Panc1 (cell line): ENCODE results near the gene DNER. TPM values are rescaled to one million over a fixed set of nuclear protein-coding genes. Genes with fewer than 3 reads are reported as not detected.
"Not testable (repeated sequence)": the region's sequence is repeated elsewhere in the genome, so short reads cannot be mapped to it uniquely, and the experiment has no call there.

Experiments used
- ATAC-seq: fragments of 200-7000 bp; cut with Tn5 transposase; 2 replicates; pipeline ENCODE4 v1.9.1; 2020; ENCODE audit warnings: mild to moderate bottlenecking, moderate library complexity
- BruUV-seq: library from RNA; stranded (reverse); fragments of 400-500 nt; replicated peaks from 2 replicates; lab custom pipeline; 2021; lab: Mats Ljungman, UMichigan
- CTCF ChIA-PET: fragments of 300-600 bp; sonication (Branson Sonifier 250); formaldehyde crosslinking; loops from one replicate; lab custom pipeline; 2022; ENCODE audit warnings: antibody characterized with exemption; lab: Charles Lee
- POLR2A ChIA-PET: fragments of 300-600 bp; sonication (Branson Sonifier 250); formaldehyde crosslinking; loops from one replicate; lab custom pipeline; 2022; ENCODE audit warnings: antibody characterized with exemption; lab: Charles Lee
- DNase-seq: peaks from one replicate; pipeline ENCODE4 v3.0.0-alpha.2; 2010; ENCODE audit warnings: low read depth, low spot score
- H3K27ac ChIP-seq: 2 replicates; pipeline ENCODE4 v1.5.1; 2011; ENCODE audit warnings: mild to moderate bottlenecking, low read length, inconsistent platforms
- H3K27me3 ChIP-seq: fragments of 200-500 bp; sonication (Bioruptor generic); 2 replicates; pipeline ENCODE4 v1.6.0; 2014; ENCODE audit warnings: low read length, inconsistent platforms; ENCODE audit not compliant: control insufficient read depth, insufficient read depth
- H3K36me3 ChIP-seq: fragments of 200-500 bp; sonication (Bioruptor generic); 2 replicates; pipeline ENCODE4 v1.5.1; 2014; ENCODE audit warnings: inconsistent platforms, mild to moderate bottlenecking, low read length, moderate library complexity; ENCODE audit not compliant: control insufficient read depth, insufficient read depth
- H3K4me1 ChIP-seq: 2 replicates; pipeline ENCODE4 v1.5.1; 2011; ENCODE audit warnings: inconsistent platforms, mild to moderate bottlenecking, low read length, moderate library complexity; ENCODE audit not compliant: control insufficient read depth, insufficient read depth
- H3K4me3 ChIP-seq, 2 experiments: 2 replicates each; pipeline ENCODE4 v1.5.1; 2011 to 2012; ENCODE audit warnings: low read depth in 2 of 2, low read length in 2 of 2, mild to moderate bottlenecking in 2 of 2, inconsistent platforms in 1 of 2, moderate library complexity in 1 of 2
- H3K9me3 ChIP-seq: fragments of 200-500 bp; sonication (Bioruptor generic); 2 replicates; pipeline ENCODE4 v1.5.1; 2014; ENCODE audit warnings: low read depth, mild to moderate bottlenecking, inconsistent platforms, low read length, moderate library complexity; ENCODE audit not compliant: control insufficient read depth, insufficient read depth
- CTCF ChIP-seq: fragments of 450-650 bp; IDR thresholded peaks from 2 replicates; pipeline ENCODE4 v1.5.1; 2017; ENCODE audit warnings: mild to moderate bottlenecking
- POLR2AphosphoS5 ChIP-seq: IDR thresholded peaks from 2 replicates; pipeline ENCODE4 v1.6.1; 2012; ENCODE audit warnings: mild to moderate bottlenecking, low read depth, low read length, moderate library complexity
- REST ChIP-seq, 2 experiments: IDR thresholded peaks; 2 replicates each; pipeline ENCODE4 v1.6.1; 2011 to 2012; ENCODE audit warnings: low read depth in 2 of 2, control low read depth in 1 of 2, low read length in 1 of 2, mild to moderate bottlenecking in 1 of 2, moderate library complexity in 1 of 2; ENCODE audit not compliant: insufficient read depth in 1 of 2
- SIN3A ChIP-seq: IDR thresholded peaks from 2 replicates; pipeline ENCODE4 v1.6.1; 2012; ENCODE audit warnings: low read depth, mild to moderate bottlenecking, low read length, moderate library complexity, borderline replicate concordance; ENCODE audit not compliant: insufficient read depth
- TCF7L2 ChIP-seq: IDR thresholded peaks from 2 replicates; pipeline ENCODE4 v1.6.1; 2011; ENCODE audit warnings: mild to moderate bottlenecking, low read depth, low read length, inconsistent platforms
- in situ Hi-C: cut with HindIII; loops from 2 replicates; pipeline ENCODE4 v1.10.0; 2016; ENCODE audit warnings: low sequenced_read_pairs, low pct_unique_long_range_greater_than_20kb
- intact Hi-C: fragments of 100-400 bp; cut with micrococcal nuclease; formaldehyde crosslinking; loops from one replicate; pipeline ENCODE4 v1.10.0; 2022; ENCODE audit not compliant: unreplicated experiment
- total RNA-seq: library from RNA; stranded (reverse); gene quantifications from one replicate; pipeline ENCODE4 v1.2.1, GENCODE V29; 2021; ENCODE audit not compliant: unreplicated experiment

DNER gene
- total RNA-seq, 1 experiment from 2014 or later = 0.31 TPM

GRCh38 chr2:229339618-229340017 lies 374.7 kb downstream of the DNER start:
- TF ChIP-seq CTCF (no peak), SIN3A (no peak), TCF7L2 (no peak), POLR2AphosphoS5 (no peak), REST (IDR thresholded peaks at IDR 0.05; ENCODE audit: insufficient read depth in 1 of 2, low read depth in 2 of 2, low read length in 1 of 2) (no peak)
- ChIA-PET CTCF (no interaction called here), POLR2A (no interaction called here)
- Histone ChIP-seq H3K36me3 (no peaks in the 10 kb centered on the region), H3K4me1 (no peaks in the 10 kb centered on the region), H3K27me3 (no peaks in the 10 kb centered on the region), H3K4me3 (no peak overlapping the region), H3K9me3 (no peaks in the 10 kb centered on the region), H3K27ac (no peak overlapping the region)
- intact Hi-C loops = no loop called here
- in situ Hi-C loops = no loop called here
- ATAC-seq = no peak
- no TSS peak for BruUV-seq
- DNase-seq = no peak

- intact Hi-C loops, H3K4me1 ChIP-seq, H3K4me3 ChIP-seq, POLR2A ChIA-PET, H3K36me3 ChIP-seq, DNase-seq, H3K27ac ChIP-seq, H3K27me3 ChIP-seq, ATAC-seq, CTCF ChIA-PET, H3K9me3 ChIP-seq, in situ Hi-C loops, BruUV-seq: not testable (repeated sequence)
Measured at GRCh38 chr2:229339171-229339570, 375.2 kb downstream of the DNER start.

- in situ Hi-C loops (no loop called here), intact Hi-C loops (no loop called here)
- ChIA-PET CTCF (no interaction called here), POLR2A (no interaction called here)
- Histone ChIP-seq H3K4me3 (no peak overlapping the region), H3K4me1 (no peaks in the 10 kb centered on the region), H3K9me3 (no peaks in the 10 kb centered on the region), H3K27ac (no peak overlapping the region), H3K27me3 (no peaks in the 10 kb centered on the region), H3K36me3 (no peaks in the 10 kb centered on the region)
- BruUV-seq = no TSS peak
- ATAC-seq (no peak), DNase-seq (no peak)
- TF ChIP-seq REST (IDR thresholded peaks at IDR 0.05; ENCODE audit: insufficient read depth in 1 of 2, low read depth in 2 of 2, low read length in 1 of 2) (no peak), CTCF (no peak), TCF7L2 (no peak), SIN3A (no peak), POLR2AphosphoS5 (no peak)
Measured at GRCh38 chr2:229335877-229336346, 378.4 kb downstream of the DNER start.
